HG03175 (cell line): Measurements from ENCODE around the gene HIRIP3.
"Not testable (repeated sequence)": the region's sequence is repeated elsewhere in the genome, so short reads cannot be mapped to it uniquely, and the experiment has no call there.

Experiments used
- ATAC-seq: cut with Tn5 transposase; IDR thresholded peaks from one replicate; pipeline ENCODE4 v1.9.1; 2021; ENCODE audit warnings: mild to moderate bottlenecking, moderate library complexity; ENCODE audit not compliant: unreplicated experiment

The HIRIP3 gene

GRCh38 chr16:29961479-29962343, 33.7 kb downstream of the HIRIP3 start, which contains the start of gene TMEM219:
Gene TMEM219 (plus strand): TSS chr16:29962079. CDS start chr16:29963144, 1,065 bp downstream.
- ATAC-seq = peak; percentile 85

GRCh38 chr16:29961127-29961478, 34.3 kb downstream of the HIRIP3 start:
- no peak for ATAC-seq

DNA sequence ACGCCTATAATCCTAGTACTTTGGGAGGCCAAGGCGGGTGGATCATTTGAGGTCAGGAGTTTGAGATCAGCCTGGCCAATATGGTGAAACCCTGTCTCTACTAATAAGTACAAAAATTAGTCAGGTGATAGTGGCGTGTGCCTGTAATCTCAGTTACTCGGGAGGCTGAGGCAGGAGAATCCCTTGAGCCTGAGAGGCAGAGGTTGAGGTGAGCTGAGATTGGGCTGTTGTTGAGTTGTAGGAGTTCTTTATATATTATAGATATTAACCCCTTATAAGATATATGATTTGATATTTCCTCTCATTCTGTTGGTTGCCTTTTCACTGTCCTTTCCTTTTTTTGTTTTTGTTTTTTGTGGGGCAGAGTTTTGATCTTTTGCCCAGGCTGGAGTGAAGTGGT, 35.6 kb downstream of the HIRIP3 start:
- not testable (repeated sequence) for ATAC-seq

GRCh38 chr16:29959293-29959692, 36.1 kb downstream of the HIRIP3 start:
- ATAC-seq = no peak

DNA sequence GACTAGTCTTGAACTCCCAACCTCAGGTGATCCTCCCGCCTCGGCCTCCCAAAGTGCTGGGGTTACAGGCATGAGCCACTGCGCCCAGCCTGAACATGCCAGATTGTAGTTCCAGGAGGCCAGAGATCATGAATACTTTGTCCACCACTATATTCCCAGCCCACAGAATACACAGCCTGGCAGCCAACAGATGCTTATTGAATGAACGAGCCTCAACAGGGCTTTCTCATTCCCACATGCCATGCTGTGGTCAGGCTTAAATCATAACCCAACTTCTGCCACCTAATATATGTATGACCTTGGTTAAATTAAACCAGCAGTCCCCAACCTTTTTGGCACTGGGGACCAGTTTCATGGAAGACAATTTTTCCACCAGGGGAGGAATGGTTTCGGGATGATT, 36.7 kb downstream of the HIRIP3 start:
- ATAC-seq = no peak

DNA sequence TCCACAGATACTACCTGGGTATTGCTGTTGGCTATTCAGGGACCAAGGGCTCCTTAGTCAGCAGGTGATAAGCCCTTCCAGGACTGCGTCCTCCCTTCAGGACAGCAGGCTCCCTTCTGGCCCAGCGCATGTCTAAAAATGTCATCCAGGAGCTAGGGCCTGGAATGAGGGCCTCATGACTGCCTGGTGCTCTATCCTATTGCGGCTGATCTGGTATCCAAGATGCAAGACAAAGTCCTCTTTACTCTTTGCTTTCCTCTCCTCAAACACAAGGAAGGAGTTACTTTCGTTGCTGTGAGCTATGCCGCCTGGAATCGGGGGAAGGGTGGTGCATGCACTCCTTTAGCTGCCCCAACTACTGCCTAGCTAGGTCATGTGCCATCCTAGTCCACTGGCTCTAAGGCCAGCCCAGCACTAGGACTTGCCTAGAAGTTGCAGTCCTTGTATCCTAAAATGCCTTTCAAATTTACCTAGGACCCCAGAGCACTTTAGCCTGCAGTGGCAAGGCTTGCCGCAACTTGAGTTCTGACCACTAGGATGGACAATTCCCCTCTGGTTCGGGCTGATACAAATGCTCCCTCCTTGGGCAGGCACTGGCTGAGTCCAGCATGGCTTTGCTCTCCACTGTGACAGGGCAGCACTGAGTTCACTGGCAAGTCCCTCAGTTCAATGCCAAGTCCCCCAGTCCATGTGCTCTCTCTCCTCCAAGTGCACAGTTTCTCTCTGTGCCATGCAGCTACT, 43.6 kb downstream of the HIRIP3 start:
- no peak for ATAC-seq

DNA sequence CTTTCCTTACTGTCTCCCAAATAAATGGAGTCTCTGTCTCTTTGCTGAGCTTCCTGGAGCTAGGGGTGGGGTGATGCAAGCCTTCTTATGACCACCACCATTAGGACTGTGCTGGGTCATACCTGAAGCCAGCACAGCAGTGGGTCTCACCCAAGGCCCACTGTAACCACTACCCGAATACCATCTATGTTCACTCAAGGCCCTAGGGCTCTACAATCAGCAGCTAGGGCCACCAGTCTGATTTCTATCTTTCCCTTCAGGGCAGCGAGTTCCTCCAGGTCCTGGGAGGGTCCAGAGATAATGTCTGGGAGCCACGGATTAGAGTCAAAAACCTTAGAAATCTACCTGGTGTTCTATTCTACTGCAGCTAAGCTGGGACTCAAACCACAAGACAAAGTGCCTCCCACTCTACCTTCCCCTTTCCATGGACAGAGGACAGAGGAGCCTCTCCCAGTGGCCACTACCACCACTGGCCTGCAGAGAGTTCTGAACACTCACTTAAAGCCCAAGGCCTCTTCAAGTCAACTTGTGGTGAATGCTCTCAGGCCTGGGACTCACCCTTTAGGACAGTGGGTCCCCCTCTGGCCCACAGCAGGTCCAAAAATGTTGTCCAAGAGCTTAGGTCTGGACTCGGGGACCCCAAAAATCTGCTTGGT, 44.5 kb downstream of the HIRIP3 start:
- ATAC-seq = no peak

DNA sequence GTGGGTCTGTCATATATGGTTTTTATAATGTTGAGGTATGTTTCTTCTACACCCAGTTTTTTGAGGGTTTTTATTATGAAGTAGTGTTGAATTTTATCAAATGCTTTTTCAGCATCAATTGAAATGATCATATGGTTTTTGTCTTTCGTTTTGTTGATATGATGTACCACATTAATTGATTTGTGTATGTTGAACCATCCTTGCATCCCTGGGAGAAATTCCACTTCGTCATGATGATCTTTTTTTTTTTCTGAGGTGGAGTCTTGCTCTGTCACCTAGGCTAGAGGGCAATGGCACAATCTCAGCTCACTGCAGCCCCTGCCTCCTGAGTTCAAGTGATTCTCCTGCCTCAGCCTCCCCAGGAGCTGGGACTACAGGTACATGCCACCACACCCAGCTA, 47.5 kb downstream of the HIRIP3 start:
- no peak for ATAC-seq

DNA sequence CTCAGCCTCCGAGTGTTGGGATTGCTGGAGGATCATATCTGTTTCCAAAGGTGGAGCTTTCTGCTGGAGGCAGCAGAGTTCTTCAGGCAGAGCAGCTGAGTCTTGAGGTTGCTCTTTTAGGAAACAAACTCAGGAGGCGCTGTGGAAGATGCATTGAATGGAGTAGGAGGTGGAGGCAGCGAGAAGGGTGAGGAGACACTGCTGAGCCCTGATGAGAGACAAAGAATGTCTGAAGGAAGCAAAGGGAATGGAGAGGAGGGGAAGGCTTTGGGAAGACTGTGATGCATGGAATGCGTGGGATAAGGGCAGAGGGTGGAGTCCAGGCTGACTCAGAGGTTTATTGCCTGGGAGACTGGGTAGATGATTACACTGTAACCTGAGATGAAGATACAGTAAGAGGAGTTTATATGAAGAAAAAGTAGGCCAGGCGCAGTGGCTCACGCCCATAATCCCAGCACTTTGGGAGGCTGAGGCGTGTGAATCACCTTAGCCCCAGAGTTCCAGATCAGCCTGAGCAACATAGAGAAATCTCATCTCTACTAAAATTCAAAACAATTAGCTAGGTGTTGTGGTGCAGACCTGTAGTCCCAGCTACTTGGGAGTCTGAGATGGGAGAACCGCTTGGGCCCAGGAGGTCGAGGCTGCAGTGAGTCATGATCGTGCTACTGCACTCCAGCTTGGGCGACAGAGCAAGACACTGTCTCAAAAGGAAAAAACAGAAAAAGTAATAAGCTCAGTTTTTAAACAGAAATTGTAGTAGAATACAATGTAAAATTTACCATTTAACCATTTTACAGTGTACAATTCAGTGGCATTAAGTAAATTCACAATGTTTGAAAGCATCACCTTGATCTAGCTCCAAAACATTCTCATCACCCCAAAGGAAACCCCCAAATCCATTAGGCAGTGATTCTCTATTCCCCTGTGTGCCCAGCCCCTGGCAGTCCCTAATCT, 51.3 kb downstream of the HIRIP3 start:
- no peak for ATAC-seq
